A549 (cell line): Measurements from ENCODE around the gene GTF2H1. TPM values are rescaled to one million over a fixed set of nuclear protein-coding genes. Genes with fewer than 3 reads are reported as not detected.

Experiments used
- ATAC-seq, 2 experiments: fragments of 200-7000 bp in 1 of 2; fragments of >200 bp in 1 of 2; cut with Nextera tagmentation in 1 of 2; cut with Tn5 transposase in 1 of 2; 3 replicates each; pipeline versions ENCODE4 v1.8.0 to v1.9.1; 2018 to 2020; ENCODE audit warnings: mild to moderate bottlenecking in 1 of 2, moderate library complexity in 1 of 2
- CTCF ChIA-PET: fragments of 300-600 bp; sonication (Branson Sonifier 250); formaldehyde crosslinking; extraction: SDS; loops from one replicate; lab custom pipeline; 2021; ENCODE audit warnings: antibody characterized with exemption, inconsistent platforms; lab: Yijun Ruan, JAX
- POLR2A ChIA-PET: fragments of 350-600 bp; formaldehyde crosslinking; extraction: SDS; loops from one replicate; lab custom pipeline; 2021; ENCODE audit warnings: antibody characterized with exemption, inconsistent platforms; lab: Yijun Ruan, JAX
- DNase-seq, 2 experiments: peaks; one replicate each; pipeline versions ENCODE4 v3.0.0 to v3.0.0-alpha.2; 2011 to 2016; ENCODE audit warnings: low read depth in 1 of 2, low spot score in 1 of 2
- FAIRE-seq: peaks from 2 replicates; lab custom pipeline; 2011; peaks lifted over from hg19 to GRCh38; lab: Jason Lieb, UNC
- H3K27ac ChIP-seq, 2 experiments: fragments of >200 bp; sonication (Bioruptor Twin); formaldehyde crosslinking; 3 replicates each; pipeline ENCODE4 v1.5.1; 2016 to 2017
- H3K4me1 ChIP-seq: fragments of >200 bp; sonication (Bioruptor Twin); formaldehyde crosslinking; 3 replicates; pipeline ENCODE4 v1.6.1; 2016
- H3K4me2 ChIP-seq: fragments of >200 bp; sonication (Bioruptor Twin); formaldehyde crosslinking; 3 replicates; pipeline ENCODE4 v1.6.1; 2016
- H3K4me3 ChIP-seq: fragments of >200 bp; sonication (Bioruptor Twin); formaldehyde crosslinking; 3 replicates; pipeline ENCODE4 v1.5.1; 2016
- H3K9me3 ChIP-seq: fragments of >200 bp; sonication (Bioruptor Twin); formaldehyde crosslinking; 3 replicates; pipeline ENCODE4 v1.6.1; 2016
- ATOH8 ChIP-seq: fragments of 250-450 bp; sonication (Bioruptor Pico); IDR thresholded peaks from 2 replicates; pipeline ENCODE4 v1.5.0; 2020; ENCODE audit warnings: low read depth, mild to moderate bottlenecking, moderate library complexity
- CBX2 ChIP-seq: fragments of 200-600 bp; sonication (generic); IDR thresholded peaks from 2 replicates; pipeline ENCODE4 v1.6.1; 2016; ENCODE audit warnings: low read depth, mild to moderate bottlenecking, borderline replicate concordance
- CEBPB ChIP-seq, 2 experiments: fragments of >200 bp in 1 of 2; sonication (Bioruptor Twin) in 1 of 2; formaldehyde crosslinking in 1 of 2; IDR thresholded peaks; 2 replicates each; pipeline ENCODE4 v1.6.1; 2012 to 2016
- CTCF ChIP-seq: fragments of >200 bp; sonication (Bioruptor Twin); formaldehyde crosslinking; IDR thresholded peaks from 3 replicates; pipeline ENCODE4 v1.5.1; 2016
- EHF ChIP-seq: fragments of 250-450 bp; sonication (Bioruptor Pico); IDR thresholded peaks from 2 replicates; pipeline ENCODE4 v1.5.0; 2020; ENCODE audit warnings: mild to moderate bottlenecking
- EP300 ChIP-seq, 2 experiments: fragments of >200 bp; sonication (Bioruptor Twin); formaldehyde crosslinking; IDR thresholded peaks; 2 replicates in 1 of 2; 3 replicates in 1 of 2; pipeline ENCODE4 v1.6.1; 2016 to 2017
- FOSL2 ChIP-seq, 2 experiments: fragments of 450-650 bp in 1 of 2; fragments of >200 bp in 1 of 2; sonication (Bioruptor Twin) in 1 of 2; formaldehyde crosslinking; IDR thresholded peaks; 2 replicates each; pipeline versions ENCODE4 v1.5.0 to v1.6.1; 2016 to 2020; ENCODE audit warnings: mild to moderate bottlenecking in 1 of 2, moderate library complexity in 1 of 2
- JUNB ChIP-seq: fragments of >200 bp; sonication (Bioruptor Twin); formaldehyde crosslinking; IDR thresholded peaks from 2 replicates; pipeline ENCODE4 v1.6.1; 2016
- KDM1A ChIP-seq: fragments of 200-600 bp; sonication (generic); IDR thresholded peaks from 2 replicates; pipeline ENCODE4 v1.6.1; 2016; ENCODE audit warnings: low read depth, mild to moderate bottlenecking
- MAFK ChIP-seq: fragments of 450-650 bp; IDR thresholded peaks from 2 replicates; pipeline ENCODE4 v1.6.1; 2014; ENCODE audit not compliant: partially characterized antibody
- MAZ ChIP-seq: fragments of 150-350 bp; IDR thresholded peaks from 2 replicates; pipeline ENCODE4 v1.6.1; 2014; ENCODE audit warnings: antibody characterized with exemption, low read depth, low read length, borderline replicate concordance
- NFE2L2 ChIP-seq: fragments of 150-350 bp; conservative IDR thresholded peaks from 2 replicates; pipeline ENCODE4 v1.6.1; 2014; ENCODE audit warnings: low read length
- POLR2AphosphoS2 ChIP-seq: conservative IDR thresholded peaks from 2 replicates; pipeline ENCODE4 v1.6.1; 2012; ENCODE audit warnings: low read length, improper control_type of control experiment, inconsistent platforms
- REST ChIP-seq: fragments of 200-600 bp; sonication (generic); IDR thresholded peaks from 2 replicates; pipeline ENCODE4 v1.6.1; 2016; ENCODE audit warnings: antibody characterized with exemption, mild to moderate bottlenecking, moderate library complexity
- RFX5 ChIP-seq: fragments of 450-650 bp; IDR thresholded peaks from 2 replicates; pipeline ENCODE4 v1.7.1; 2014; ENCODE audit warnings: antibody characterized with exemption, mild to moderate bottlenecking, moderate library complexity
- SMC3 ChIP-seq: fragments of >200 bp; sonication (Bioruptor Twin); formaldehyde crosslinking; IDR thresholded peaks from 3 replicates; pipeline ENCODE4 v1.6.1; 2018; ENCODE audit warnings: inconsistent platforms
- TFCP2L1 ChIP-seq: fragments of 250-450 bp; sonication (Bioruptor Pico); IDR thresholded peaks from 2 replicates; pipeline ENCODE4 v1.5.0; 2021; ENCODE audit warnings: mild to moderate bottlenecking
- USF2 ChIP-seq: fragments of 450-650 bp; IDR thresholded peaks from 2 replicates; pipeline ENCODE4 v1.6.1; 2014; ENCODE audit warnings: antibody characterized with exemption
- ZFP36 ChIP-seq: fragments of 450-650 bp; IDR thresholded peaks from 2 replicates; pipeline ENCODE4 v1.6.1; 2014; ENCODE audit warnings: borderline replicate concordance; ENCODE audit not compliant: partially characterized antibody
- ZSCAN20 ChIP-seq: fragments of 250-450 bp; sonication (Bioruptor Pico); IDR thresholded peaks from 2 replicates; pipeline ENCODE4 v1.8.0; 2022; ENCODE audit warnings: mild to moderate bottlenecking, moderate library complexity
- WGBS: methylation state at CpG from one replicate; pipeline ENCODE4 v1.1.6; 2017; ENCODE audit errors: missing lambda C conversion rate; 5-methylcytosine and 5-hydroxymethylcytosine counted together
- polyA plus RNA-seq, 4 experiments: library from polyadenylated mRNA; depleted of rRNA in 3 of 4; stranded (reverse); fragments of >200 nt; fragmentation: RNase III in 1 of 4; extraction: RNeasy Plus Mini Kit Qiagen cat#74134 plus additional on column Dnase treatment in 1 of 4; gene quantifications; 2 replicates in 3 of 4; 3 replicates in 1 of 4; pipeline ENCODE4 v1.2.3, GENCODE V29; 2011 to 2017
- TF ChIP-seq, protein P1 (sequence below): fragments of >200 bp; sonication (Bioruptor Twin); formaldehyde crosslinking; IDR thresholded peaks from 2 replicates; pipeline ENCODE4 v1.6.1; 2016

The GTF2H1 gene
- polyA plus RNA-seq, 2 of the 4 experiments (the other 2 are of a cell fraction) = 38.8 to 56.0 TPM

DNA sequence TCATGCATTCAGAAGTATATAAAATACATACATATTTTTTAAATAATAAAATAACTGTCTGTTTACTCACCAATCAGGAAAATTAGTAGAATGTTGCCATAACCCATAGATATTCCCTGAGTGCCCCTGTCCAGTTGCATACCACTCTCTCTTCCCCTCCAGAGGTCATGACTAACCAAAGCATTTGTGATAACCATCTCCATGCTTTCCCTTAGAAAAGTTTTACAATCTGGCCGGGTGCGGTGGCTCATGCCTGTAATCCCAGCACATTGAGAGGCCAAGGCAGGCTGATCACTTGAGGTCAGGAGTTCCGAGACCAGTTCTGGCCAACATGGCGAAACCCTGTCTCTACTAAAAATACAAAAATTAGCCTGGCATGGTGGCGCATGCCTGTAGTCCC is 38.8 kb downstream of the GTF2H1 start:
- Histone ChIP-seq H3K9me3 (no peaks in the 10 kb centered on the region), H3K4me2 (no peak overlapping the region), H3K27ac (no peak overlapping the region), H3K4me3 (no peak overlapping the region), H3K4me1 (no peaks in the 10 kb centered on the region)
- no peak for DNase-seq
- ATAC-seq = no peak
- ChIA-PET POLR2A (no interaction called here), CTCF (no interaction called here)
- WGBS = 91% methylated on average over 5 of the region's 5 CpGs
- no peak for FAIRE-seq
- TF ChIP-seq RFX5 (no peak), TFCP2L1 (CRISPR knock-in tag) (no peak), REST (no peak)
- TF ChIP-seq, protein P1, sequence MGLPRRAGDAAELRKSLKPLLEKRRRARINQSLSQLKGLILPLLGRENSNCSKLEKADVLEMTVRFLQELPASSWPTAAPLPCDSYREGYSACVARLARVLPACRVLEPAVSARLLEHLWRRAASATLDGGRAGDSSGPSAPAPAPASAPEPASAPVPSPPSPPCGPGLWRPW = no peak

GRCh38 chr11:18364495-18365073 is 42.2 kb downstream of the GTF2H1 start:
- ChIA-PET CTCF (interaction anchor here (0.6 to 2.0 kb wide), 3 partner anchors 9 to 20 kb away, joined by 3 to 5 read pairs (median 5); no protein-coding TSS in a partner anchor), POLR2A (no interaction called here)
- H3K4me1 ChIP-seq = no peaks in the 10 kb centered on the region
- H3K4me2 ChIP-seq = no peak overlapping the region
- no peaks in the 10 kb centered on the region for H3K9me3 ChIP-seq
- ATAC-seq = no peak
- H3K4me3 ChIP-seq = no peak overlapping the region
- 96% methylated on average over 4 of the region's 4 CpGs for WGBS
- DNase-seq = no peak
- no peak overlapping the region for H3K27ac ChIP-seq
- TF ChIP-seq ZFP36 (no peak), MAFK (no peak), CTCF (no peak), USF2 (no peak), CBX2 (no peak), SMC3 (no peak), POLR2AphosphoS2 (no peak), ATOH8 (CRISPR knock-in tag) (no peak), EHF (CRISPR knock-in tag) (no peak), NFE2L2 (no peak), JUNB (no peak), MAZ (no peak), ZSCAN20 (no peak), FOSL2 (IDR thresholded peaks at IDR 0.05) (no peak), FOSL2 (CRISPR knock-in tag; IDR thresholded peaks at IDR 0.05) (no peak), KDM1A (no peak), EP300 (IDR thresholded peaks at IDR 0.05) (no peak), CEBPB (IDR thresholded peaks at IDR 0.05) (no peak)
- no peak for FAIRE-seq
